ENCODE results near the gene SLC26A5.

DNA sequence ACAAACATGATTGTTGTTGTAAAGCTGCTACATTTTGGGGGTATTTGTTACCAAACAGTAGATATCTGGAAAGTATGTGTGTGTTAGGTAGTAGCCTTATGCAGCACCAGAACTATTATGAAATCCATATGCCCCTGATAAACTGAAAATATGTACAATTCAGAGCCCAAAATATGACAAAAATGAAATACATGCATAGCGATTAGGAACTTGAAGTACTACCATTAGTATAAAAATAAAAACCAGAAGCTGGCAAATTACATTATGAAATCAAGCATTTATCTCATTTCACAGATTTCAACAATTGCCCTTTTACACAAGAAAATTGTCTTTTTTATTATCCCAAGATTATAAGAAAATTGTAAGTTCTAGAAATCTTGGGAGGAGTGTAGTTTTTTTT lies 33.9 kb downstream of the SLC26A5 start:
- no peak for TF ChIP-seq CTCF (IDR thresholded peaks at IDR 0.05; ENCODE audit: low read depth, low read length, poor library complexity, severe bottlenecking)
- no peak for TF ChIP-seq EZH2phosphoT487 (IDR thresholded peaks at IDR 0.05; ENCODE audit: borderline replicate concordance, low read length)

All from DOHH2 (cell line).